GM19324 (cell line): ENCODE data around the gene USP32.
"Not testable (repeated sequence)": the region's sequence is repeated elsewhere in the genome, so short reads cannot be mapped to it uniquely, and the experiment has no call there.

Source experiments
- ATAC-seq: cut with Tn5 transposase; IDR thresholded peaks from one replicate; pipeline ENCODE4 v1.9.1; 2021; ENCODE audit warnings: mild to moderate bottlenecking, moderate library complexity; ENCODE audit not compliant: unreplicated experiment, low FRiP score

Gene USP32

DNA sequence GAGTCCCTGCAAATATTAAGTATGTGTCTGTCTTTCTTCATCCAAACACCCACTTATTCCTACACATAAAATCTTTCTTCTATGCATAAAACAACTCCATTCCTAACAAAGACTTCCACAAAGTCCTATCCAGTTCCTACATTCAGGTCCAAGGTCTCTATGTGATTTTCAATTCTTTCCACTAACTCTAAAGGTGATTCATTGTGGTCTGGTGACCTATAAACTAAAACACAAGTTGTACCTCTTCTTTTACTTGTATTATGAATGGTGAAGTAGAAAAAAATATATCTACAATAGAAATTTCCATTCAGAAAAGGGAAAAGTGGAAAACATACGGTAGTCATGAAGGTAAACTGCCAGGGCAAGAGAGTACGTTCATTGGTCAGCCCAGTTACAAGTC, 56.6 kb downstream of the USP32 start:
- no peak for ATAC-seq

GRCh38 chr17:60333628-60334031, 58.3 kb downstream of the USP32 start:
- no peak for ATAC-seq

DNA sequence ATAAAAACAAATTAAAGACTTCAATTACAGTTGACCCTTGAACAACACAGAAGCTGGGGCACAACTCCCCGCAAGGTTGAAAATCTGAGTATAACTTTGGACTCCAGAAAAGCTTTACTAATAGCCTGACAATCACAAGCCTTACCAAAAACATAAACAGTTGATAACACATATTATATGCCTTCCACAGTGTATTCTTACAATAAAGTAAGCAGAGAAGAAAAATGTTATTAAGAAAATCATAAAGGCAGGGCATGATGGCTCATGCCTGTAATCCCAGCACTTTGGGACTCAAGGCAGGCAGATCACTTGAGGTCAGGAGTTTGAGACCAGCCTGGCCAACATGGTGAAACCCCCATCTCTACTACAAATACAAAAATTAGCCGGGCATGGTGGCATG, 58.9 kb downstream of the USP32 start:
- ATAC-seq: not testable (repeated sequence)

GRCh38 chr17:60332574-60332973, 59.4 kb downstream of the USP32 start:
- ATAC-seq: no peak

DNA sequence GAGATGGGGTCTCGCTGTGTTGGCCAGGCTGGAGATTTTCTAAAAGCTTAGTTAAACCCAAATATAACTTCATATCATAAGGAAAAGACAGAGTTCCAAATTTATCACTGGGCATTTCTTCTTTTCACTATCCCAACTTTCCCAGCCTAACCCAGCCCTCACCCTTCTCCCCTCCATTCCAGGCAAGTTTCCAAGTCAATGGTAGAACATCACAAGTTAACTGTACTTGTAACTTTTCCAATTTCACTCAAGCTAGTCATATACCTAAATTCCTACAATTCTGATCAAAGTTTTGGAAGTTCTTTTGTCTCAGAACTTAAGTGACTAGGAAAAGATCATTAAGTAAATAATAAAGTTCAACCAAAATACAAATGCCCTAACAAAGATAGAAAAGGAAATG, 61.2 kb downstream of the USP32 start:
- ATAC-seq: no peak

- ATAC-seq: no peak
Measured at GRCh38 chr17:60328679-60329078, 63.3 kb downstream of the USP32 start.

DNA sequence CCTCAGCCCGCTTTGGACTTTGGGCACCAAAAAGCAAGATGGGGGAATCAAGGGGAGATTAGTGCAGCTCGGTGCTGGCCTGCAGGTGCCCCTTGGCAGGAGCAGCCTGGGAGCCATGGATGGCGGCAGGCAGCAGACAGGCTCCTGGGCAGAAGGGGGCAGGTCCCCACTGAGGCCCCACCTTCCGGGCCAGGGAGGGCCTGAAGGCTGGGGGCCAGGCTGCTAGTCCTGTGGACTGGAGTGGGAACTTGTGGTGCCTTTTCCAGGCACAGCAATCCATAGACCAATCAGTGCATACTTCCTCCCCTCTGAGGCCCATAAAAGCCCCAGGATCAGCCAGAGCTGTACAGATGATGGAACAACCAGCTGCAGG, 64.0 kb downstream of the USP32 start:
- ATAC-seq: no peak

DNA sequence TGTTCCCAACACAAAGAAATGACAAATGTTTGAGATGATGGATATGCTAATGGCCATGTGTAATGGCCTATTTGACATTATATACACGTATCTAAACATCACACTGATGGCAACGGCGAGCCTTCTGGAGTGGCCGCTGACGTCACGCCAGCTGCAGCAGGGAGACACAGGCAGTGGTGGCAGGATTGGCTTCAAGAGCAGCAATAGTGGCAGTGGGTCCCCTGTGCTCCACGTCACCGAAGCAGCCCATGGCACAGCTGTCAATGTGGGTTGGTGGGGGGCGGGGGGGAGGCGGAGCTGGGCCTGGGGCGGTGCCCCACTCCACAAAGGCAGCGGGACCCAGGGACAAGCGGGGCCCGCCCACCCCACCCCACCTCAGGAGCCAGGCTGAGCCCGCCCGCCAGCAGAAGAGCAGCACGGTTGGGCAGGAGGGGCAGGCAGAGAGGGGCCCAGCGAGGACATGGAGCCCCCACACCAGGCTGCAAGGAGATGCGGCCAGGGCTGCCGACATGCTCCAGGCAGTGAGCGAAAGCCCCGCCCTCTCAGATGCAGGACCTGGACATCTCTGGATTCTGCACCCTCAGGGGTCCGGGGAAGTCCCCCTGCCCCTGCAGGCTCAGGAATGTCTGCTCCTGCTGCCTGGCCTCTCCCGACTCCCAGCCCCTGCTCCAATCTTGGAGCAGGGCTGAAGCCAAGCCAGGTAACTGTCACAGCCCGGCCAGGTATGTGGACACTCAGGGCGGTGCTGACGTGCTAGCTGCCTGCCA, 64.6 kb downstream of the USP32 start:
- ATAC-seq: no peak

- no peak for ATAC-seq
Measured at GRCh38 chr17:60326702-60327101, 65.2 kb downstream of the USP32 start.

- ATAC-seq: no peak
Measured at GRCh38 chr17:60325730-60326524, 66.0 kb downstream of the USP32 start.

- ATAC-seq: no peak
Measured at GRCh38 chr17:60323754-60324153, 68.2 kb downstream of the USP32 start.

GRCh38 chr17:60322056-60322387, 69.9 kb downstream of the USP32 start:
- no peak for ATAC-seq

DNA sequence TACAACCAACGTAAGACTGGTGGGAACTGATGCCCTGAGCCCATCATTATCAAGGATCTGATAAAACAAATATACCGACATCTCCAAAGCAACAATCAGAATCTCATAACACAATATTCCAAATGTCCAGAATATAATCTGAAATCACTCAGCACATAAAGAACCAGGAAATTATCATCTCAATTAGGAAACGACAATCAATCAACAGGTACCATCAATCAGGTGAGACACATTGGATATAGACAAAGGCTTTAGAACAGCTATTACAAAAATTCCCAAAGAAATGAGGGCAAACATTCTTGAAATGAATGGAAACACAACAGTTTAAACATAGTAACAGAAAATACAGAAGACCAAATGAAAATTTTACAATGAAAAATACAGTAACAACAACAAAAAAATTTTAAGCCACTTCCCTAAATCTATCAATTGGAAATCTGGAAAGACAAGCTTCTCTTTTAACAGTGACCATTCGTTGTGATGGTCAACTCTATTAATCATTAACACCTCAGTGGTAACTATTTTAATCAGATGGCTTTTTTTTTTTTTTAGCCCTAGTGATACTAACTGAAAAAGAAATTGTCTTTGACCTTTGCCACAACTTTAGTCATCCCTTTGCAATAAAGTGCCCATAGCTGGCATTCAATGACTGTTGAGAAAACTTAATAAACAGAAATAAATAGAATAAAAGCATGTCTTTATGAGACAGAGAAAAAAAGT, 70.4 kb downstream of the USP32 start:
- ATAC-seq: no peak

DNA sequence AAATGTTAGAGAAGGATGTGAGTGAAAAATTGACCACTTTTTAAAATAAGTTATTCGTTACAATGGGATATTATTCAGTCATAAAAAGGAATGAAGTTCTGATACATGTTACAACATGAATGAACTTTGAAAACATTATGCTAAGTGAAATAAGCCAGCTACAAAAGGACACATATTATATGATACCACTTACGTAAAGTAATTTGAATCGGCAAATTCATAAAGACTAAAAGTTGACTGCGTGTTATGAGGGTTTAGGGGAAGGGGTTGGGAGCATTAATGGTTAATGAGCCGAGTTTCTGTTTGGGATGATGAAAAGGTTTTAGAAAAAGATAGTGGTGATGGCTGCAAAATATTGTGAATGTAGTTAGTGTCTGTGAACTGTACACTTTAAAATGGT, 73.1 kb downstream of the USP32 start:
- no peak for ATAC-seq

GRCh38 chr17:60318326-60318725, 73.6 kb downstream of the USP32 start:
- ATAC-seq: no peak

GRCh38 chr17:60315650-60316049, 76.3 kb downstream of the USP32 start:
- ATAC-seq: no peak

DNA sequence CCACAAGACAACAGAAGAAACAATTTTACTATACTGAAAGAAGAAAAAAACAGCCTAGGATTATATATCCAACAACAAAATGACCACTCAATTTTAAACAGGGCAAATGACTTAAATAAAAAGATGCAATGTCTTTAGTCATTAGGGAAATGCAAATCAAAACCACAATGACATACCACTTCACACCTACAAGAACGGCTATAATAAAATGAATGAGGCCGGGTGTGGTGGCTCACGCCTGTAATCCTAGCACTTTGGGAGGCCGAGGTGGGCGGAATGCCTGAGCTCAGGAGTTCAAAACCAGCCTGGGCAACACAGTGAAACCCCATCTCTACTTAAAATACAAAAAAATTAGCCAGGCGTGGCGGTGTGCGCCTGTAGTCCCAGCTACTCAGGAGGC, 77.0 kb downstream of the USP32 start:
- ATAC-seq: peak; percentile 42

DNA sequence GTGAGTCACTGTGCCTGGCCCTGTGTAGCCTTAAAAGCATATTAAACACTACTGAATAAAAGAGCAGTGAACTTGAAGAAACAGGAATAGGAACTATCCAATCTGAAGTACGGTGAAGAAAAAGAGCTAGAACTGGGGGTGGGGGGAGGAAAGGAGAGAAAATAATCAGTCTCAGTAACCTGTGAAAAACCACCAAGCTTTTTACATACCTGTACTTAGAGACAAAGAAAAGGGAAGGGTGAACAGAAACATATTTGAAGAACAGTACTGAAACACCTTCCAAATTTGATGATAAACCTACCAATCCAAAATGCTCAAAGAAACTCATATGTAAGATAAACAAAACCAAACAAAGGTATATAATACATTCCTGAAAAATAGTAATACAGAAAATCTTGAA, 77.5 kb downstream of the USP32 start:
- ATAC-seq: peak; percentile 53

GRCh38 chr17:60311936-60312335, 80.0 kb downstream of the USP32 start:
- no peak for ATAC-seq

- ATAC-seq: no peak
Measured at GRCh38 chr17:60311186-60311585, 80.7 kb downstream of the USP32 start.

GRCh38 chr17:60305141-60305540, 86.8 kb downstream of the USP32 start:
- ATAC-seq: no peak
